ENCODE data around the gene ZNF497. TPM values are rescaled to one million over a fixed set of nuclear protein-coding genes. Genes with fewer than 3 reads are reported as not detected.

ZNF497 gene
- total and polyA plus RNA-seq, 2 donors (not counting 1 experiment from before 2014, with no cell fraction given) = 1.6 to 2.7 TPM

GRCh38 chr19:58352760-58353671, 9.5 kb downstream of the ZNF497 start, which contains the start of gene A1BG:
A1BG (minus strand) TSS chr19:58353492; CDS start chr19:58353437, 55 bp downstream.
- Mint-ChIP-seq H3K4me1 (peaks cover 33% of the 10 kb centered on the region), H3K9me3 (ENCODE audit: insufficient read depth) (no peaks in the 10 kb centered on the region), H3K27me3 (no peaks in the 10 kb centered on the region), H3K27ac (no peak within 1 kb of the TSS), H3K4me3 (no peak within 1 kb of the TSS)
- Histone ChIP-seq H4K20me1 (ENCODE audit: control insufficient read depth, insufficient read depth, low read length, poor library complexity, severe bottlenecking) (peaks cover 6% of the 10 kb centered on the region), H3K4me3 (ENCODE audit: control extremely low read depth in 1 of 5, extremely low read depth in 1 of 5, insufficient read depth in 1 of 5, low read depth in 2 of 5, low read length in 4 of 5) (no peak within 1 kb of the TSS), H3K79me2 (ENCODE audit: control insufficient read depth, insufficient read depth, low read length) (peaks cover 11% of the 10 kb centered on the region), H3K9me3 (ENCODE audit: control extremely low read depth in 1 of 3, control insufficient read depth in 2 of 3, insufficient read depth in 1 of 3, low read length in 2 of 3) (peaks cover 0 to 14% (median 0%) of the 10 kb centered on the region in 3 donors), H3K9ac (ENCODE audit: low read length) (no peak within 1 kb of the TSS), H3K27me3 (replicated peaks in 1 of 4; ENCODE audit: control extremely low read depth in 1 of 4, control insufficient read depth in 3 of 4, insufficient read depth in 4 of 4, low read length in 3 of 4) (peaks cover 0 to 12% (median 3%) of the 10 kb centered on the region in 4 experiments), H3K4me1 (ENCODE audit: control insufficient read depth in 2 of 2, insufficient read depth in 2 of 2, low read length in 2 of 2) (peaks cover 24 to 34% of the 10 kb centered on the region in 2 donors), H3K27ac (ENCODE audit: low read length in 2 of 2) (no peak within 1 kb of the TSS), H2AFZ (ENCODE audit: insufficient read depth, low read depth, low read length, poor library complexity, severe bottlenecking) (no peak within 1 kb of the TSS), H3K4me2 (replicated peaks; ENCODE audit: low read depth, low read length, poor library complexity, severe bottlenecking) (no peak within 1 kb of the TSS), H3K36me3 (replicated peaks in 1 of 2; ENCODE audit: control extremely low read depth in 1 of 2, control insufficient read depth in 1 of 2, extremely low read depth in 1 of 2, insufficient read depth in 2 of 2, low read length in 1 of 2) (no peaks in the 10 kb centered on the region)
- ChIA-PET POLR2A (no interaction called here), CTCF (no interaction called here)
- ATAC-seq (ENCODE audit: low read depth) (no peak), DNase-seq (no peak)
- intact Hi-C loops (cut with micrococcal nuclease) = no loop called here
- 95% methylated on average over 22 of the region's 26 CpGs for WGBS (ENCODE audit: insufficient coverage)
- no peak for TF ChIP-seq CTCF (IDR thresholded peaks at IDR 0.05)
- TF ChIP-seq EZH2 (IDR thresholded peaks at IDR 0.05; ENCODE audit: borderline replicate concordance, insufficient read depth, low read depth, low read length, poor library complexity, severe bottlenecking) = no peak

All from B cell (primary cell).